Measurements from ENCODE around the gene MYEOV.

The MYEOV gene

GRCh38 chr11:69293819-69294505, at the start of gene MYEOV:
TSS of gene MYEOV (plus strand) at chr11:69294155. CDS start at chr11:69295355, 1,200 bp downstream.
- DNase-seq (ENCODE audit: low read depth) = no peak

DNA sequence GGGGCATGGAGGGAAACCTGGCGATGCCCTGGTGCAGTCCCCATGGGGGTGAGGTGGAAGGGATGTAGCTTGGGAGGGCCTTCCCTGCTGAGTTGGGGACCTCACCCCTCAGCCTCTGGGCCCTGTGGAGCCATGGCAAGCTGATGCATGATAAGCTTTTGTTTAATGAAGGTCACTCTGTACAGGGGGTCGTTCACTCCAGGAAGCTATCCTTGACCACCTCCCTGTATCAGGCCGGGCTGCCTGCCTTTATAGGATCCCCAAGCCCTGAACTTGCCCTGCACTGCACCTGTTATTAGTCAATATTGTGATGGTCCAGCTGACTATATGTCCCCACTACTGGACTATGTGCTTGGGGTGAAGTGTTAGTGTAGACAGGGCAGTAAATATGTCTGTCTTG, 49.7 kb upstream of the MYEOV start:
- DNase-seq (ENCODE audit: low read depth) = no peak

DNA sequence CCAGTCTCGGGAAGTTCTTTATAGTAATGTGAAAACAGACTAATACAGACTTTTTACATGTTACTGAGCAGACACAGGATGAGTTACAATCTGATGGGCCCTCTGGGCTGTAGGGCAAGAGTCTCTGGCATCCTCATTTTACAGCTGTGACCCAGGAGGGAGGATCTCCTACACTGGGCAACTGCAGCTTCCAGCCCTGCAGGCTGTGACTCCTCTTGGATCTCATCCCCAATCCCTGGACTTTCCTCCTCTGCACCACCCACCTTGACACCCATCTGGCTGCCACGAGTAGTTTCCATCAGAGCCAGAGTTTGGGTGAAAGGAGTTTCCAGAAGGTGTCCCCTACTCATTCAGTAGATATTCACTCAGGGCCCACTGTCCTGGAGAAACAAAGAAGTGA, 48.9 kb upstream of the MYEOV start:
- DNase-seq (ENCODE audit: low read depth) = no peak

- no peak for DNase-seq (ENCODE audit: low read depth)
Observed at GRCh38 chr11:69245491-69246345, 48.2 kb upstream of the MYEOV start.

DNA sequence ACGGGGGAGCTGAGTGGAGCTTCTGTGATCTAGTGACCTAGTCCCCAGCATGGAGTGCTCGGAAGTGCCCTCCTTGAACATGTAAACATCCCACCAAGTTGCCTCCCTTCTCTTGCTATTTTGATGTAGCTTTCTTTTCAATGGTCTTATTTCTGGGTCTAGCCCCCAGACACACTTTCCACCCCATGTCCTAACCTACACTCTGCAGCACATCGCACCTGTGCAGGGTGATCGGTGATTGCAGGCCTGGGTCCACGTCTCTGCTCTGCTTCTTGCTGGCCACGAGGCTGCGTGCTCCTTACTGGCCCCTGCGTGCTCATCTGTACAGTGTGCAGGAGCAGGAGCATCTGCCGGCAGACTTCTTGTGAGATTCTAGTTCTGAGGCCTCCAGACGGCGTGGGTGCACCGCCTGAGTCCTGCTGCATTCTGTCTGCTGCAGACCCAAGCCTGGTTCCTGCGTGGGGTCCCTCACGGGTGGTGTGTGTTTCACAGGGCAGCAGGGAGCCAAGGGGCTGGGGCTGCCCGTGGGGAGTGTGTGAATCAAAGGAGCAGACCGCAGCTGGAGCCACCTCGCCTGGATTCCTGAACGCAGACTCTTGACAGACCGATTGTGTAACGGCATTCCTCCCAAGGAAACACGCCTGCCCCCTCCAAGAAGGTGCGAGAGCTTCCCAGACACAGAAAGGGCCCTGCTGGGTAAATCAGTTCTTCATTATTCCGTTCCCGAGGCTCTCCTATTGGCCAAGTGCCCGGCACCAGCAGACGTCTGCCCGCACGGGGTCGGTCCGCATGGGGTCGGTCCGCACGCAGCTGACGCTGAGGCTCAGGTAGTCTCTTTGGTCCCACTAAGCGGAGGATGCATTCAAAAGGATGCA, 44.4 kb upstream of the MYEOV start:
- no peak for DNase-seq (ENCODE audit: low read depth)

GRCh38 chr11:69250186-69251056, 43.5 kb upstream of the MYEOV start:
- DNase-seq (ENCODE audit: low read depth) = no peak

- no peak for DNase-seq (ENCODE audit: low read depth)
Observed at GRCh38 chr11:69251057-69251393, 42.9 kb upstream of the MYEOV start.

- DNase-seq (ENCODE audit: low read depth) = no peak
Observed at GRCh38 chr11:69251639-69252489, 42.1 kb upstream of the MYEOV start.

GRCh38 chr11:69252490-69252837, 41.5 kb upstream of the MYEOV start:
- no peak for DNase-seq (ENCODE audit: low read depth)

GRCh38 chr11:69253028-69253427, 40.9 kb upstream of the MYEOV start:
- DNase-seq (ENCODE audit: low read depth) = no peak

DNA sequence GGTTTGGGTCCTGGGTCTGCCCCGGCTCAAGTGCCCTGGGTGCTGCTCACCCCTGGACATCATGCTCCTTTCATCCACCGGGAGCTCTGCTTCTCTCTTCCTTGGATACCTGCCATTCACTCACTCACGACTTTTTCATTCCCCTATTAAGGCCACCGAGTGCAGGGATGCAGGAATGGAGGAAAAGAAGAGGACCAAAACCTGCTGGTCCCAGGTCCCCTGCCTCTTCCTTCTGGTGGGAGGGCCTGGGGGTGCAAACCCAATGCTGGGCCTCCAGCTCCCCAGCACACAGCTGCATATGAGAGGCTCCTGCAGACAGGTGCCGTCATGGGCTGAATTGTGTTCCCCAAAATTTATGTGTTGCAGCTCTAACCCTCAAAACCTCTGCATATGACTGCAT, 36.8 kb upstream of the MYEOV start:
- no peak for DNase-seq (ENCODE audit: low read depth)

DNA sequence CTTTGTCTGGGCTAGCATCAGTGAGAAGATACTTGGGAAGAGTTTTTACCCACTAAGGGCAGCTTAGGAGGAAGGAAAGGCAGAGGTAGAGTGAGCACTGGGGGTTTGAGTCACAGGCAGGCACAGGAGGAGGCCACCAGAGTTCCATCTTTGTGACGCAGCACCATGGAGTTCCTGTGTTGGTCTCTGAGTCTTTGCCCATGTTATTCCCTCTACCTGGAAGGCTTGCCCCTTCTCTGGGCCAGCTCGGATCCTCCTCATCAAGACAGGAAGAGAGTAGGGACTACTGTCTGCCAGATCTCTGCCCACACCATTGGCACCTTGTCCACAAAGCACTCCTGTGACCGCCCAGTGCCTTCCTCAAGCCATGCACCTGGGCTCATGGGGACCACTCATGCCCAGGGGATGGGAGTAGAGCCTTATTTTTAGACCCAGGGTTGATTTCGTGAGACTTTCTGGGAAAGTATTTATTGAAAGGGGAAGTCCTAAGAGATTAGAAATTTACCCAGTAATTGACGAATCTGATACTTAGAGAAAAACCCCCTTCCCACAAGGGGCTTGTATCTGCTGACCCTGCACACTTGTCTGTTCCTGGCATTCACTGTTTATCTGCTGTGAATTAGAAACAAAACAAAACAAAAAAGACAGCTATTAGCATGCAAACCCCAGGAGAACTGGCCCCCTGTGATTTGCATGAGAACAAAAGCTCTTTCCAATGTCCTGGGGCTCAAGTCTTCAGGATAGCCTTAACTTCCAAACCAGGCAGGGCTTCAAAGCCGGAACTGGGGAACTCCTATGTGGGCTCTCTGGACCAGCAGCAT, 35.9 kb upstream of the MYEOV start:
- DNase-seq (ENCODE audit: low read depth) = no peak

DNA sequence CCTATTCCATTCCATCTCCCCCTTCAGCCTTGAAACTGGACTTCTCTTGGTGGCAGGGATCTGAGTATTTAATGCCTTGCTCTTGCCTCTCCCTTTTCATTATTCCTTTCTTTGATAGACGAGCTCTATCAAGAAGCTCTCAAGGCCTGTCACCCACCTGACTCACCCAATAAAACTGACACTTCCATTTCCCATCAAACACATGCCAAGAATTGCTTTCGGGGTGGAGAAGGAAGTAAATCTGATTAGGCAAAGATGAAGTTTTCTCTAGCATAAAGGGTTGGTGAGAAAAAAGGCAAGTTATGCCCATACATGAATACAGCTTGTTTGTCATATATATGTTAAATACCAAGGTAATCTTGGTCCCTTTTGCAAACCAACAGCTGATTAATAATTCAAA, 34.9 kb upstream of the MYEOV start:
- DNase-seq (ENCODE audit: low read depth) = no peak

- DNase-seq (ENCODE audit: low read depth) = no peak
Observed at GRCh38 chr11:69260622-69261021, 33.3 kb upstream of the MYEOV start.

DNA sequence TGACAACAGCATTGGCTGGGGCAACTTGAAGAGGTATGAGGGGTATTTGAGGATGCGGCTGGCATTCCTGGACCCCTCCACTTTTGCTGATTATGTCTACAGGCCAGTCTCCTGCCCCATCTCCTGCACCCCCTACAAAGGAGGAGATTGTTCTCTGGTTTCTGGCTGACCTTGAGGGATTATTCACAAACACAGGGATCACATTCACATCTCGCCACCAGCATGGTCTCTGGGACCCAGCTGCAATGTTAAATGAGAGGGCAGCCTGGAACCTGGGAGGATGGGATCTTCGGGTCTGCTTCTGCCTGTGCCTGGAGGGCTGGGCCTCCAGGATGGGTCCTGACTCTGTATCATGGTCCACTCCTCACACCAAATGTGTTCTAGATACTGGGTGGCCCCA, 32.8 kb upstream of the MYEOV start:
- DNase-seq (ENCODE audit: low read depth) = no peak

DNA sequence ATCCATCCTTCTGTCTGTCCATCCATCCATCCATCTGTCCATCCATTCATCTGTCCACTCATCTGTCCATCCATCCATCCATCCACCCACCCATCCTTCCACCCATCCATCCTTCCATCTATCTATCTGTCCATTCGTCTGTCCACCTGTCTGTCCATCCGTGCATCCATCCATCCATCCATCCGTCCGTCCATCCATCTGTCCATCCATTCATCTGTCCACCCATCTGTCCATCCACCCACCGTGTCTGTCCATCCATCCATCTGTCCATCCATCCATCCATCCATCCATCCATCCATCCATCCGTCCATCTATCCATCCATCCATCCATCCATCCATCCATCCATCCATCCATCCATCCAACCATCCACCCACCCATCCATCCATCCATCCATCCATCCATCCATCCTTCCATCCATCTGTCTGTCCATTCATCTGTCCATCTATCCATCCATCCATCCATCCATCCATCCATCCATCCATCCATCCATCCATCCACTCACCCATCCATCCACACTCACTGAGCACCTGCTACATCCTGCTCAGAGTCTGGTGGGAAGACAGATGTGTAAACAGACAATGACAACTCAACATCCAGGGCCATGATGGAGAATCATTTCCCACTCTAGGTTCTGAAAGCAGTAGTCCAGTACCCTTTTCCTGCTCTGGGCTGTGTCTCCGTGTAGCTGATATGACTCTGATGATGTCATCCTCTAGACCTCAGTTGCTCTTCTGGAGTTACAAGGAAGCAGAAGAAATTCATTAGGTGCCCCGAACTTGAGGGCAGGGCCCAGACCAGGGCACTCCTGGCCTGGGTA, 30.8 kb upstream of the MYEOV start:
- no peak for DNase-seq (ENCODE audit: low read depth)

- DNase-seq (ENCODE audit: low read depth) = no peak
Observed at GRCh38 chr11:69263736-69264052, 30.3 kb upstream of the MYEOV start.

DNA sequence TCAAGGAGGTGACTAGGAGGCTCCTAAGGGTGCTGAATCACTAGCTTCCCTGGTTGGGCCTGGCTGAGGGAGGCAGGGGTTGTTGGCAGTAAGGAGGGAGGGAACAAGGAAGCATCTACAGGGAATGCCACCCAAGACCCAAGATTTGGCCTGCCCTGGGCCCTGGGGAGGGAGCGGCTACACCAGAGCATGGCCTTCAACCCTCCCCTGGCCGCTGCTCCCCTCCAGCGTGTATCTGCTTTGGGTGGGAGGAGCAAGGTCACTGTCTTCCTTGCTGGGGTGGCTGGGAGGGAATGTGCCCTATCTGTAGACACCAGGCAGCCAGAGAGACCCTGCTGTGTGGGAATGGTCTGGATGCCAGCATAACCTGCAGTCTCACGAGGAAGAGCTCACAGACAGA, 29.5 kb upstream of the MYEOV start:
- DNase-seq (ENCODE audit: low read depth) = no peak

- DNase-seq (ENCODE audit: low read depth) = no peak
Observed at GRCh38 chr11:69265210-69265609, 28.7 kb upstream of the MYEOV start.

All from stimulated activated CD8-positive, alpha-beta memory T cell treated with anti-CD3 and anti-CD28 coated beads, Interleukin-15, amount 100 ng/mL, for 1 hour (primary cell).